Epidermal melanocyte (primary cell): ENCODE measurements around the gene CDH22.
A peak's percentile ranks its signal among the peaks of the same experiment; 100 is the strongest.

Experiments
- DNase-seq: peaks from one replicate; pipeline ENCODE4 v3.0.0; 2011; ENCODE audit warnings: low spot score; ENCODE audit not compliant: insufficient read length

Gene CDH22

GRCh38 chr20:46174469-46175126 lies 133.7 kb downstream of the CDH22 start:
- DNase-seq: peak; percentile 43

- DNase-seq: no peak
These were observed 134.4 kb downstream of the CDH22 start for GRCh38 chr20:46173652-46174468.

- DNase-seq: no peak
These were observed 135.2 kb downstream of the CDH22 start for GRCh38 chr20:46172961-46173536.

GRCh38 chr20:46172455-46172854 lies 135.8 kb downstream of the CDH22 start:
- DNase-seq: no peak

- DNase-seq: no peak
These were observed 136.4 kb downstream of the CDH22 start for GRCh38 chr20:46171909-46172308.

- DNase-seq: no peak
These were observed 136.8 kb downstream of the CDH22 start for GRCh38 chr20:46171476-46171875.

- no peak for DNase-seq
These were observed 138.8 kb downstream of the CDH22 start for GRCh38 chr20:46169245-46170171.

- no peak for DNase-seq
These were observed 139.9 kb downstream of the CDH22 start for GRCh38 chr20:46168438-46168837.

GRCh38 chr20:46167080-46167479 lies 141.2 kb downstream of the CDH22 start:
- DNase-seq: no peak

GRCh38 chr20:46164254-46164653 lies 144.0 kb downstream of the CDH22 start:
- DNase-seq: no peak

GRCh38 chr20:46161921-46162320 lies 146.4 kb downstream of the CDH22 start:
- DNase-seq: no peak

GRCh38 chr20:46160661-46161060 lies 147.6 kb downstream of the CDH22 start:
- no peak for DNase-seq

- DNase-seq: no peak
These were observed 149.0 kb downstream of the CDH22 start for GRCh38 chr20:46159101-46159897.

- DNase-seq: no peak
These were observed 149.8 kb downstream of the CDH22 start for GRCh38 chr20:46158476-46158987.

- no peak for DNase-seq
These were observed 150.7 kb downstream of the CDH22 start for GRCh38 chr20:46157625-46158024.

- no peak for DNase-seq
These were observed 151.2 kb downstream of the CDH22 start for GRCh38 chr20:46157076-46157592.

- no peak for DNase-seq
These were observed 152.2 kb downstream of the CDH22 start for GRCh38 chr20:46156065-46156464.

- no peak for DNase-seq
These were observed 153.5 kb downstream of the CDH22 start for GRCh38 chr20:46154796-46155195.

- DNase-seq: no peak
These were observed 154.0 kb downstream of the CDH22 start for GRCh38 chr20:46154305-46154704.
